K562 (cell line): ENCODE results near the gene LRRC49. TPM values are rescaled to one million over a fixed set of nuclear protein-coding genes. Genes with fewer than 3 reads are reported as not detected.

Source experiments
- CAMTA2 ChIP-seq: fragments of 250-450 bp; sonication (Bioruptor Pico); conservative IDR thresholded peaks from 2 replicates; pipeline ENCODE4 v1.5.1; 2022
- CC2D1A ChIP-seq: fragments of 450-650 bp; IDR thresholded peaks from 2 replicates; pipeline ENCODE4 v1.6.1; 2017; ENCODE audit warnings: mild to moderate bottlenecking
- ETV1 ChIP-seq: fragments of 450-650 bp; conservative IDR thresholded peaks from 2 replicates; pipeline ENCODE4 v1.6.1; 2016; ENCODE audit warnings: missing genetic modification characterization, control low read depth, low read depth, missing compliant biosample characterization
- HNRNPL ChIP-seq: fragments of 200-400 bp; formaldehyde crosslinking; IDR thresholded peaks from 2 replicates; pipeline ENCODE4 v1.6.1; 2017; ENCODE audit warnings: low read depth, mild to moderate bottlenecking, low read length
- KAT2B ChIP-seq: IDR thresholded peaks from one replicate; pipeline ENCODE4 v1.6.1; 2012; ENCODE audit warnings: low read depth, mild to moderate bottlenecking, control low read depth, inconsistent platforms, low read length, moderate library complexity
- NR2C2 ChIP-seq, 2 experiments: fragments of 200-800 bp in 1 of 2; sonication (Bioruptor generic) in 1 of 2; sonication (generic) in 1 of 2; formaldehyde crosslinking in 1 of 2; IDR thresholded peaks; 2 replicates each; pipeline versions ENCODE4 v1.6.1 to v1.8.0; 2016 to 2022; ENCODE audit warnings: mild to moderate bottlenecking in 1 of 2, missing compliant biosample characterization in 1 of 2, missing genetic modification characterization in 1 of 2, missing genetic modification reagents in 1 of 2
- PCBP1 ChIP-seq: fragments of 200-400 bp; formaldehyde crosslinking; IDR thresholded peaks from 2 replicates; pipeline ENCODE4 v1.6.1; 2018; ENCODE audit warnings: mild to moderate bottlenecking, low read depth, low read length; ENCODE audit not compliant: poor library complexity, severe bottlenecking
- POLR2G ChIP-seq: fragments of 200-400 bp; formaldehyde crosslinking; IDR thresholded peaks from 2 replicates; pipeline ENCODE4 v1.6.1; 2017; ENCODE audit warnings: low read depth, mild to moderate bottlenecking, antibody characterized with exemption, low read length, moderate library complexity
- RBM14 ChIP-seq: fragments of 200-400 bp; formaldehyde crosslinking; IDR thresholded peaks from 2 replicates; pipeline ENCODE4 v1.6.1; 2018; ENCODE audit warnings: low read depth, mild to moderate bottlenecking, low read length, moderate library complexity, borderline replicate concordance; ENCODE audit not compliant: insufficient read depth
- SIRT6 ChIP-seq: IDR thresholded peaks from one replicate; pipeline ENCODE4 v1.6.1; 2012; ENCODE audit warnings: low read depth, mild to moderate bottlenecking, control low read depth, inconsistent platforms, low read length, moderate library complexity
- SMARCC2 ChIP-seq: fragments of 450-650 bp; IDR thresholded peaks from 2 replicates; pipeline ENCODE4 v1.6.1; 2017; ENCODE audit warnings: antibody characterized with exemption, moderate library complexity, mild to moderate bottlenecking, low read depth
- SUPT5H ChIP-seq: fragments of 450-650 bp; IDR thresholded peaks from 2 replicates; pipeline ENCODE4 v1.6.1; 2016
- TRIM28 ChIP-seq: fragments of 450-650 bp; IDR thresholded peaks from 2 replicates; pipeline ENCODE4 v1.6.1; 2017
- ZNF507 ChIP-seq: conservative IDR thresholded peaks from 2 replicates; pipeline ENCODE4 v1.6.1; 2017; ENCODE audit warnings: missing genetic modification characterization, missing compliant biosample characterization
- polyA plus RNA-seq, 8 experiments: library from polyadenylated mRNA; depleted of rRNA in 4 of 8; stranded (reverse) in 5 of 8; unstranded in 3 of 8; fragments of >200 nt; fragmentation: Nextera tagmentation in 2 of 8; fragmentation: Illumina TruSeq in 1 of 8; extraction: Ambion mirVana in 2 of 8; extraction: Trizol in 1 of 8; gene quantifications; 2 replicates each; pipeline versions ENCODE4 v1.2.1 to v1.2.3, GENCODE V29; 2011 to 2014; ENCODE audit warnings: inconsistent platforms in 1 of 8, missing spikeins in 1 of 8
- total RNA-seq, 7 experiments: library from RNA; depleted of rRNA in 6 of 7; stranded (reverse); fragments of >200 nt in 6 of 7; fragmentation: Illumina TruSeq in 2 of 7; extraction: Trizol in 2 of 7; gene quantifications; 2 replicates each; pipeline versions ENCODE4 v1.2.1 to v1.2.3, GENCODE V29; 2011 to 2021; ENCODE audit warnings: low replicate concordance in 1 of 7
- TF ChIP-seq, protein P1 (sequence below), 2 experiments: IDR thresholded peaks; 2 replicates each; pipeline ENCODE4 v1.6.1; 2011; ENCODE audit warnings: borderline replicate concordance in 1 of 2, control low read depth in 1 of 2, low read depth in 1 of 2, low read length in 1 of 2, mild to moderate bottlenecking in 1 of 2, mixed read lengths in 1 of 2, moderate library complexity in 1 of 2; ENCODE audit not compliant: insufficient read depth in 1 of 2, insufficient read length in 1 of 2, poor library complexity in 1 of 2, severe bottlenecking in 1 of 2; ENCODE audit errors: extremely low read depth in 1 of 2
- TF ChIP-seq, protein P2 (sequence below): fragments of 250-450 bp; sonication (Bioruptor Pico); IDR thresholded peaks from 2 replicates; pipeline ENCODE4 v1.5.0; 2022; ENCODE audit warnings: mild to moderate bottlenecking
- TF ChIP-seq, protein P3 (sequence below), 3 experiments: fragments of 200-800 bp in 1 of 3; fragments of 250-450 bp in 1 of 3; fragments of 450-650 bp in 1 of 3; sonication (Bioruptor Pico) in 1 of 3; sonication (Bioruptor generic) in 1 of 3; formaldehyde crosslinking in 1 of 3; IDR thresholded peaks; 2 replicates each; pipeline versions ENCODE4 v1.6.1 to v1.8.0; 2016 to 2022; ENCODE audit warnings: mild to moderate bottlenecking in 2 of 3, missing genetic modification characterization in 2 of 3, missing compliant biosample characterization in 1 of 3, moderate library complexity in 1 of 3

LRRC49 gene
- total and polyA plus RNA-seq, 9 of the 15 experiments (the other 6 are each of a cell fraction or from before 2014, with no cell fraction given), result 0.32 TPM; not detected in 8

DNA sequence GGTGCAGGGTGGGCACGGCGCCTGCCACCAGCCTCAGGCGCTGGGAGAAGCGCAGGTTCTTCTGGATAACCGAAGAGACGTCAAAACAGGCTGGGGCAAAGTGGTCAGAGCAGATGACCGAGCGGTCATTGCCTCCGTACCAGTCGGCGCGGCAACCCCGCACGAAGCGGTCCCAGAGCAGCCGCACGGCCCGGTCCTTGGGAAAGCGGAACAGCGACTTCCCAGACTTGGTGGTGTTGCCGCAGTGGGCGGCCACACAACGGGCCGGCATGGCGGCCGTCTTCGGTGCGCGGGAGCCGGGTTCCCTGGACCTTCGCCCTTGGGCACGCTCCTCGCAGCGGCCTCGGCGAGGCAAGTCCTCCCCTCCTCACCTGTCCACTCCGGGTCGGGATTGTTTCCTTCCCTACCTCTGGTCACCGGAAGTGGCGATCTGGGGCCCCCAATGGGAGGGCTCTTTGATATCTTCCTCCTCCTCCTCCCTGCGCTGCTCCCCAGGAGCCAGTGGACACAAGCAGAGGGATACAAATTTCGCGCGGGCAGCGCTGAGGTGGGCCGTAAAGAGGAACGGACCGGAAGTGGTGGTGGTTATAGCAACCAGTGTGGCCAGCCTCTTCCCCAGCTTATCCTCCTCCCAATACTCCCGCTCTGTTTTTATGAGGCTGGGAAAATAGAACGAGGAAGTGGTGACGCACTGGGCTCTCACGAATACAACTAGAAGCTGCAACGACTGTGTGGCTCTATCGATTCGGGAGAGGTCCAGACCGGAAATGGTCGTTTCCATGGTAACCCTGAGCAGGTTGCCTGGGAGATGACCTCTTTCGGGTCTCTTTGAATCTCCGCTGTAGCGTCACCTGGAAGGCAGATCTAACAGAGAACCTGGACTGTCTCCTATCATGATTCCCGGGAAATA is at the start of gene LRRC49, which contains the start of gene THAP10 (continued):
- TF ChIP-seq, protein P1, sequence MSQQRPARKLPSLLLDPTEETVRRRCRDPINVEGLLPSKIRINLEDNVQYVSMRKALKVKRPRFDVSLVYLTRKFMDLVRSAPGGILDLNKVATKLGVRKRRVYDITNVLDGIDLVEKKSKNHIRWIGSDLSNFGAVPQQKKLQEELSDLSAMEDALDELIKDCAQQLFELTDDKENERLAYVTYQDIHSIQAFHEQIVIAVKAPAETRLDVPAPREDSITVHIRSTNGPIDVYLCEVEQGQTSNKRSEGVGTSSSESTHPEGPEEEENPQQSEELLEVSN (IDR thresholded peaks at IDR 0.05; ENCODE audit: borderline replicate concordance in 1 of 2, extremely low read depth in 1 of 2, insufficient read depth in 1 of 2, insufficient read length in 1 of 2, low read depth in 1 of 2, low read length in 1 of 2, poor library complexity in 1 of 2, severe bottlenecking in 1 of 2), result peak in 1 of 2 experiments; percentile 33
- TF ChIP-seq KAT2B (no peak), SMARCC2 (no peak), NR2C2 (CRISPR knock-in tag; IDR thresholded peaks at IDR 0.05) (no peak), NR2C2 (tag; IDR thresholded peaks at IDR 0.05) (peak; percentile 47; the same call in 1 of the 2 replicates), ETV1 (tag) (peak; percentile 17; the same call in 1 of the 2 replicates), HNRNPL (no peak), CC2D1A (no peak), ZNF507 (tag) (no peak), SIRT6 (no peak), POLR2G (peak; percentile 44; the same call in 1 of the 2 replicates), CAMTA2 (CRISPR knock-in tag) (no peak), RBM14 (no peak), PCBP1 (no peak), SUPT5H (no peak), TRIM28 (no peak)
- TF ChIP-seq, protein P2, sequence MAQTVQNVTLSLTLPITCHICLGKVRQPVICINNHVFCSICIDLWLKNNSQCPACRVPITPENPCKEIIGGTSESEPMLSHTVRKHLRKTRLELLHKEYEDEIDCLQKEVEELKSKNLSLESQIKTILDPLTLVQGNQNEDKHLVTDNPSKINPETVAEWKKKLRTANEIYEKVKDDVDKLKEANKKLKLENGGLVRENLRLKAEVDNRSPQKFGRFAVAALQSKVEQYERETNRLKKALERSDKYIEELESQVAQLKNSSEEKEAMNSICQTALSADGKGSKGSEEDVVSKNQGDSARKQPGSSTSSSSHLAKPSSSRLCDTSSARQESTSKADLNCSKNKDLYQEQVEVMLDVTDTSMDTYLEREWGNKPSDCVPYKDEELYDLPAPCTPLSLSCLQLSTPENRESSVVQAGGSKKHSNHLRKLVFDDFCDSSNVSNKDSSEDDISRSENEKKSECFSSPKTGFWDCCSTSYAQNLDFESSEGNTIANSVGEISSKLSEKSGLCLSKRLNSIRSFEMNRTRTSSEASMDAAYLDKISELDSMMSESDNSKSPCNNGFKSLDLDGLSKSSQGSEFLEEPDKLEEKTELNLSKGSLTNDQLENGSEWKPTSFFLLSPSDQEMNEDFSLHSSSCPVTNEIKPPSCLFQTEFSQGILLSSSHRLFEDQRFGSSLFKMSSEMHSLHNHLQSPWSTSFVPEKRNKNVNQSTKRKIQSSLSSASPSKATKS, result no peak
- TF ChIP-seq, protein P3, sequence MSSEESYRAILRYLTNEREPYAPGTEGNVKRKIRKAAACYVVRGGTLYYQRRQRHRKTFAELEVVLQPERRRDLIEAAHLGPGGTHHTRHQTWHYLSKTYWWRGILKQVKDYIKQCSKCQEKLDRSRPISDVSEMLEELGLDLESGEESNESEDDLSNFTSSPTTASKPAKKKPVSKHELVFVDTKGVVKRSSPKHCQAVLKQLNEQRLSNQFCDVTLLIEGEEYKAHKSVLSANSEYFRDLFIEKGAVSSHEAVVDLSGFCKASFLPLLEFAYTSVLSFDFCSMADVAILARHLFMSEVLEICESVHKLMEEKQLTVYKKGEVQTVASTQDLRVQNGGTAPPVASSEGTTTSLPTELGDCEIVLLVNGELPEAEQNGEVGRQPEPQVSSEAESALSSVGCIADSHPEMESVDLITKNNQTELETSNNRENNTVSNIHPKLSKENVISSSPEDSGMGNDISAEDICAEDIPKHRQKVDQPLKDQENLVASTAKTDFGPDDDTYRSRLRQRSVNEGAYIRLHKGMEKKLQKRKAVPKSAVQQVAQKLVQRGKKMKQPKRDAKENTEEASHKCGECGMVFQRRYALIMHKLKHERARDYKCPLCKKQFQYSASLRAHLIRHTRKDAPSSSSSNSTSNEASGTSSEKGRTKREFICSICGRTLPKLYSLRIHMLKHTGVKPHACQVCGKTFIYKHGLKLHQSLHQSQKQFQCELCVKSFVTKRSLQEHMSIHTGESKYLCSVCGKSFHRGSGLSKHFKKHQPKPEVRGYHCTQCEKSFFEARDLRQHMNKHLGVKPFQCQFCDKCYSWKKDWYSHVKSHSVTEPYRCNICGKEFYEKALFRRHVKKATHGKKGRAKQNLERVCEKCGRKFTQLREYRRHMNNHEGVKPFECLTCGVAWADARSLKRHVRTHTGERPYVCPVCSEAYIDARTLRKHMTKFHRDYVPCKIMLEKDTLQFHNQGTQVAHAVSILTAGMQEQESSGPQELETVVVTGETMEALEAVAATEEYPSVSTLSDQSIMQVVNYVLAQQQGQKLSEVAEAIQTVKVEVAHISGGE (CRISPR knock-in tag; IDR thresholded peaks at IDR 0.05), result peak; percentile 84 to 98 (median 97)
